GM12864 (cell line): ENCODE measurements around the gene FAM120B.
A peak's percentile ranks its signal among the peaks of the same experiment; 100 is the strongest.

Source experiments
- DNase-seq: peaks from one replicate; pipeline ENCODE4 v3.0.0-alpha.2; 2011; ENCODE audit warnings: low read depth
- H3K4me3 ChIP-seq: 2 replicates; pipeline ENCODE4 v1.5.1; 2011; ENCODE audit warnings: mild to moderate bottlenecking, low read depth, low read length, control low read depth
- TF ChIP-seq, protein P1 (sequence below): IDR thresholded peaks from 2 replicates; pipeline ENCODE4 v1.5.1; 2011; ENCODE audit warnings: low read depth, mild to moderate bottlenecking, moderate library complexity, low read length, control low read depth, inconsistent platforms; ENCODE audit errors: missing control alignments

FAM120B gene

DNA sequence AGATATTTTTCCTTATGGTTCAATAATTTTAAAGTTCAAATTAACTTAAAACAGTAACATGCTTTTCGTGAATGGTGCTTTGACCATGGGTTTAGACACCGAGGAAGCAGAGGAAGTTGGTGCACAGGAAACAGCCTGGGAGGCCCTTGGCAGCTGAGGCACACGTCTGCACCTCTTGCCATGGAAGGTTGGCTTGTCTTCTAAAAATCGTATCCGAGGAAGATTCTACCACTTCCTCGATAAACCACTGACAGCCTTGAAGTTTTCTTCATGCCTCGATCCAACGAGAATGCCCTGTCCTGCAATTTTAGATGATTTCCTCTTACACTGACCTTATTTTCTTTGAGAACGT is 27.8 kb upstream of the FAM120B start:
- H3K4me3 ChIP-seq = no peak overlapping the region
- TF ChIP-seq, protein P1, sequence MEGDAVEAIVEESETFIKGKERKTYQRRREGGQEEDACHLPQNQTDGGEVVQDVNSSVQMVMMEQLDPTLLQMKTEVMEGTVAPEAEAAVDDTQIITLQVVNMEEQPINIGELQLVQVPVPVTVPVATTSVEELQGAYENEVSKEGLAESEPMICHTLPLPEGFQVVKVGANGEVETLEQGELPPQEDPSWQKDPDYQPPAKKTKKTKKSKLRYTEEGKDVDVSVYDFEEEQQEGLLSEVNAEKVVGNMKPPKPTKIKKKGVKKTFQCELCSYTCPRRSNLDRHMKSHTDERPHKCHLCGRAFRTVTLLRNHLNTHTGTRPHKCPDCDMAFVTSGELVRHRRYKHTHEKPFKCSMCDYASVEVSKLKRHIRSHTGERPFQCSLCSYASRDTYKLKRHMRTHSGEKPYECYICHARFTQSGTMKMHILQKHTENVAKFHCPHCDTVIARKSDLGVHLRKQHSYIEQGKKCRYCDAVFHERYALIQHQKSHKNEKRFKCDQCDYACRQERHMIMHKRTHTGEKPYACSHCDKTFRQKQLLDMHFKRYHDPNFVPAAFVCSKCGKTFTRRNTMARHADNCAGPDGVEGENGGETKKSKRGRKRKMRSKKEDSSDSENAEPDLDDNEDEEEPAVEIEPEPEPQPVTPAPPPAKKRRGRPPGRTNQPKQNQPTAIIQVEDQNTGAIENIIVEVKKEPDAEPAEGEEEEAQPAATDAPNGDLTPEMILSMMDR = no peak

DNA sequence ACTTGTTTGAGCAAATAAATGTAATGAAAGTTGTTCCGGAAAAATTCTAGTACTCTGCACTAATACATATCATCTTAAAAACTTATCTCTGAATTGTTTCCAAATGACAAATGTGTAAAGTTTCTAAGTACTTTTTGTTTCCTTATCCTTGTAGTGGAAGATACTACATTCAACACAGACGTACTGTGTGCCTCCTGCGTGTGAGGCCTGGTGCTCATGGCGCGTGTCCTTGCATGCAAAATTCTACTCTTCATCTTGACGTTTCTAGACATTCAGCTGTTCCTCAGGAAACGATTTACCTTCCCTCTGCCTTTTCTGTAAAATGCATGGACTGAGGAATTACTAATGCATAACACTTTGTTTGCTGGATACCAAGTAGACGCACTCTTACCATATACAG is 27.1 kb upstream of the FAM120B start:
- TF ChIP-seq, protein P1 = no peak
- no peak for DNase-seq

More for the DNA sequence above, 27.8 kb upstream of the FAM120B start:
- DNase-seq = no peak

DNA sequence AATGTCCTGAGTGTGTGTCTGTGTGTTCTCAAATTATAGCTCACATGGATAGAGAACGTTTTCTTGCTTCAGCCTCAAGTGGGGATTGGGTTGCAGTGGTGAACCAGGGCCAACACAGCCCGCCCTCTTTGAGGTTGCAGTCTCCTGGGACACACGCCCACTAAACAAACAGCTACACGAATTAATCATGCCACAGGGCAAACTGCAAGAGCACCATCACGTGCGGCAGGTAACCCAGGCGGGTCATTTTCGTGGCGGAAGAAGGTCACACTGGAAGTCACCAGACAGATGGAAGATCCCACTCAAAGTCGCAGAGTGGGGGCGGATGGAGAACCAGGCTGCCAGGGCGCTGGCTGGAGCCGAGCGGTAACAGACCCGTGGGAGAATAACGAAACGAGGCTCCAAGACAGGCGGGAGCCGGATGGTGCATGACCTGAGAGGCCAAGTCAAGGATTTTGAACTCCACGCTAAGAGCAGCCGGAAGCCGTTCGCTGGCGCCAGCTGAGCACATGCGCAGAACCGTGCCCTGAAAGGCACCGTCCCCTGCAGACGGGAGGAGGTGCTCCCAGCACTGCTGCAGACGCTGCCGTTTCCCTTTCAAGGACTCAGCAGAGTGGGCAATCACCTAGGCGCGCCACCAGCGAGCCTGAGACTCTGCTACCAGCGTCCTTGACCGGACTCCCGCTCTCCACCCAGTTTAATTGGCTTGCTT is 26.4 kb upstream of the FAM120B start:
- peak overlapping the region; percentile 33 for H3K4me3 ChIP-seq
- peak; percentile 36 for DNase-seq
- TF ChIP-seq, protein P1 = no peak

More for the DNA sequence above, 27.1 kb upstream of the FAM120B start:
- no peak overlapping the region for H3K4me3 ChIP-seq

DNA sequence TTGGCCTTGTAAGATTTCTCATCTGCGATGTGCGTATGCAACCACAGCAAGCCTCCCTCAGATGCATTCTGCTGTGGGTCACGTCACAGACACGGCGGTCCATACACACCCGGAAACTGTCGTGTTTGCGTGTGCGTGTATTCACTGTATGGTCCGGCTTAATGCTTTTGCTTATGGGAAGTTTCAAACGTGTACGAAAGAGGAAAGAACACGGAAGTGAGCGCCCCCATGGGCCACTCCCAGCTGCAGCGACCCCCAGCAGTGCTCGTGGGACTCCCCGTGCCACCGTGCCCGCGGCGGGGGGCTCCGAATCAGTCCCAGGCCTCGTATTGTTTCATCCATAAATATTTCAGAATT is 25.9 kb upstream of the FAM120B start:
- peak overlapping the region; percentile 33 for H3K4me3 ChIP-seq
- TF ChIP-seq, protein P1 = no peak
- no peak for DNase-seq

DNA sequence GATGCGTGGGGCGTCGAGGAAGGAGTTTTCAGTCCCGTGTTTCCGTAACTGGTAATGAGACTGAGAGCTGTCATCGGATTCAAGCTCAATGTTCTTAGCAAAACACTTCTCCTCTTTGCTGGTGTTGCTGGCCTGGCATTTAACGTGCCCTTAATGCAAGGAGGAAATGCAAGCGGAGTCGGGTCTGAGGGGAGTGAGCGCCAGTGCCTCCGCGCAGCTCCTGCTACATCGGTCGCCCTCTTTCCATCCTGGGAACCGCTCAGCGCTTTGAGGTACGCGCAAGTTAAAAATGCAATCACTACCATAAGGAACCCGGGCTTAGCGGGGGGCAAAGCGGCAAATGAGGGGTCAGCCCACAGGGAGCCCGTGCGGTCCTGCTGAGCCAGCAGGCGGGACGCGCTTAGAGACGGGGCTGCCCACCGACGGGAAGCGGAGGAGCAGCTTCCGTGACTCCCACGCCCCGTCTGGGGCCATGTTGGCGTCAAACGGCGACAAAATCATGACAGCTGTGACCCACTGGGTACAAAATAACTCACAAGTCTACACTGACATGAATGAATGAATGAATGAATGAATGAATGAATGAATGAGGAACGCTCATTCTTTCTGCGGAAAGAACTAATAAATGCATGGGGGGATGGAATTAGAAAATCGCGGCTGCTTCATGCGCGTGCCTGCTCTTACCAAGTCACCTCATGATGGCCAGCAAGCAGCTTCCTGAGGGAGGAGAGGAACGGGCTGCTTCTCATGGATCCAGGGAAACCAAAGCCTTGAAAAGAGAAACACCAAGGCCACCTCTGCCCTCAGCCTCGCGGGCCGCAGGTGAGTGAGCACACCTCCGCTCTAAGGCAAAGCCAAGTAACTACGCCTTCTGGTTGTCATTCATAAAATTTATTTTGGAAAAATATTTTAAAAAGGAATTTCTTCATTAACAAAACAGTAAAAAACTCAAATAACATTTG is 24.9 kb upstream of the FAM120B start:
- DNase-seq = no peak
- no peak overlapping the region for H3K4me3 ChIP-seq
- TF ChIP-seq, protein P1 = no peak

DNA sequence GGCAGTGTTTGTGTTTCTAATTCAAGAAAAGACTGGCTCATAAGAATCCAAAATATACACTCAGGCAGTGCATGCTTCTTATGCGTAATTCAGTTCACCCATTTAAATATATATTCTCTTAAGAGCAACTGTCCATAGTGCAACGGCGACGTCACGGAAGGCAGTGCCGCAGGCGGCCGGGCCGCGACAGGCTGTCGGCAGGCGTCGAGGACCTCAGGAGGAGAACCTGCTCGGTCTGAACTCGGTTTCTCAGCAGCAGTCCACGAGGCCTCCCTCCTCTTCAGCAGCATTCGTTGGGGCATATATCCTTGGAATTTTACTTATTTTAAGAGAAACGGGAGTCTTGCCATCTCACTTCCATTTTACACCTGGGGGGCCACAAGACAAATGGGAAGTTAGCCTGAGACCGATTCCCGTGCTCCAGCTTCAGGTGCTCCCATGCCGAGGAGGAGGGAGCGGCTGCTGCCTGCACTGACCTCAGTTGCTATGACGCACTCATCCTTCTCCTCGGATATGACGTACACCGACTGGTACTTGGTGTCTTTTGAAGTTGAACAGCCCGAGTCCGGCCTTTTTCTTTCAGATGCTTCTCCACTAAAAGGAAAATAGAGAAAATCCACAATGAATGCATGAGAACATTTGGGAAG is 23.9 kb upstream of the FAM120B start:
- no peak for DNase-seq
- H3K4me3 ChIP-seq = no peak overlapping the region
- TF ChIP-seq, protein P1 = no peak
